Keratinocyte (primary cell): ENCODE measurements around the gene ADGRF5. TPM values are rescaled to one million over a fixed set of nuclear protein-coding genes. Genes with fewer than 3 reads are reported as not detected.

Experiments
- DNase-seq: peaks from one replicate; pipeline ENCODE4 v3.0.0-alpha.2; 2011; ENCODE audit warnings: low read depth, missing footprints, low spot score
- FAIRE-seq: peaks from 2 replicates; lab custom pipeline; 2011; peaks lifted over from hg19 to GRCh38; lab: Jason Lieb, UNC
- H2AFZ ChIP-seq: 2 replicates; pipeline ENCODE4 v1.6.0; 2012; ENCODE audit warnings: low read length, control low read depth, inconsistent platforms; ENCODE audit not compliant: control insufficient read depth
- H3K27ac ChIP-seq: 2 replicates; pipeline ENCODE4 v1.5.1; 2011; ENCODE audit warnings: low read length; ENCODE audit not compliant: control insufficient read depth, insufficient read depth
- H3K27me3 ChIP-seq: 3 replicates; pipeline ENCODE4 v1.6.0; 2011; ENCODE audit warnings: low read length; ENCODE audit not compliant: control insufficient read depth, insufficient read depth; ENCODE audit errors: extremely low read depth
- H3K36me3 ChIP-seq, 2 experiments: 2 replicates in 1 of 2; 3 replicates in 1 of 2; pipeline ENCODE4 v1.5.1; 2011; ENCODE audit warnings: low read length in 2 of 2, mild to moderate bottlenecking in 1 of 2; ENCODE audit not compliant: control insufficient read depth in 2 of 2, insufficient read depth in 2 of 2; ENCODE audit errors: extremely low read depth in 1 of 2
- H3K4me1 ChIP-seq: 3 replicates; pipeline ENCODE4 v1.5.1; 2011; ENCODE audit warnings: low read length; ENCODE audit not compliant: control insufficient read depth, insufficient read depth; ENCODE audit errors: extremely low read depth
- H3K4me2 ChIP-seq: 3 replicates; pipeline ENCODE4 v1.6.0; 2011; ENCODE audit warnings: low read depth, low read length; ENCODE audit not compliant: control insufficient read depth, insufficient read depth; ENCODE audit errors: extremely low read depth
- H3K4me3 ChIP-seq, 3 experiments: fragments of 200-600 bp in 1 of 3; sonication (generic) in 1 of 3; 2 replicates in 2 of 3; 3 replicates in 1 of 3; pipeline ENCODE4 v1.5.1; 2011 to 2016; ENCODE audit warnings: low read length in 3 of 3, mild to moderate bottlenecking in 3 of 3, control low read depth in 2 of 3, inconsistent platforms in 1 of 3, low read depth in 1 of 3, mixed read lengths in 1 of 3, mixed run types in 1 of 3, moderate library complexity in 1 of 3; ENCODE audit not compliant: control insufficient read depth in 2 of 3, insufficient read depth in 2 of 3; ENCODE audit errors: extremely low read depth in 1 of 3
- H3K79me2 ChIP-seq: 2 replicates; pipeline ENCODE4 v1.6.0; 2012; ENCODE audit warnings: low read length; ENCODE audit not compliant: control insufficient read depth, insufficient read depth
- H3K9ac ChIP-seq: 3 replicates; pipeline ENCODE4 v1.6.0; 2011; ENCODE audit warnings: low read length; ENCODE audit not compliant: control insufficient read depth, insufficient read depth; ENCODE audit errors: extremely low read depth
- H3K9me1 ChIP-seq: 3 replicates; pipeline ENCODE4 v1.6.0; 2011; ENCODE audit warnings: low read length; ENCODE audit not compliant: control insufficient read depth, insufficient read depth; ENCODE audit errors: extremely low read depth
- H3K9me3 ChIP-seq: 2 replicates; pipeline ENCODE4 v1.5.1; 2012; ENCODE audit warnings: low read depth, low read length; ENCODE audit not compliant: control insufficient read depth
- H4K20me1 ChIP-seq: 3 replicates; pipeline ENCODE4 v1.6.0; 2011; ENCODE audit warnings: low read length; ENCODE audit not compliant: control insufficient read depth, insufficient read depth; ENCODE audit errors: extremely low read depth
- EZH2 ChIP-seq: IDR thresholded peaks from one replicate; pipeline ENCODE4 v1.6.1; 2012; ENCODE audit warnings: inconsistent platforms, mild to moderate bottlenecking, low read length, moderate library complexity
- dilution Hi-C: fragments of 300-500 bp; cut with MboI; formaldehyde crosslinking; loops from one replicate; pipeline ENCODE4 v1.7.0; 2020; ENCODE audit warnings: low sequenced_read_pairs; ENCODE audit not compliant: extremely low pct_ligation_motif_present
- polyA plus RNA-seq, 5 experiments: library from polyadenylated mRNA; depleted of rRNA in 3 of 5; stranded (reverse) in 3 of 5; stranded (forward) in 1 of 5; unstranded in 1 of 5; fragments of >200 nt; gene quantifications; 1 replicate in 1 of 5; 2 replicates in 3 of 5; 3 replicates in 1 of 5; pipeline versions ENCODE4 v1.2.1 to v1.2.3, GENCODE V29; 2011 to 2012; ENCODE audit warnings: missing spikeins in 2 of 5, low read depth in 1 of 5, low replicate concordance in 1 of 5
- TF ChIP-seq, protein P1 (sequence below), 3 experiments: IDR thresholded peaks in 1 of 3; conservative IDR thresholded peaks in 1 of 3; optimal IDR thresholded peaks in 1 of 3; 2 replicates in 2 of 3; 3 replicates in 1 of 3; pipeline versions ENCODE3 to v1.5.1; 2011; ENCODE audit warnings: low read length in 3 of 3, mild to moderate bottlenecking in 3 of 3, moderate library complexity in 2 of 3, control low read depth in 1 of 3, inconsistent platforms in 1 of 3; ENCODE audit not compliant: insufficient read depth in 2 of 3; ENCODE audit errors: extremely low read depth in 1 of 3

Gene ADGRF5
- polyA plus RNA-seq, 1 donor (not counting 4 experiments of a cell fraction or from before 2014, with no cell fraction given) = not detected

- Histone ChIP-seq H3K9me1 (no peaks in the 10 kb centered on the region), H3K27me3 (no peaks in the 10 kb centered on the region), H2AFZ (no peak overlapping the region), H3K27ac (no peak overlapping the region), H3K36me3 (no peaks in the 10 kb centered on the region), H3K9ac (no peak overlapping the region), H4K20me1 (no peaks in the 10 kb centered on the region), H3K9me3 (no peaks in the 10 kb centered on the region), H3K4me3 (no peak overlapping the region), H3K79me2 (no peaks in the 10 kb centered on the region), H3K4me1 (no peaks in the 10 kb centered on the region), H3K4me2 (no peak overlapping the region)
- TF ChIP-seq EZH2 = no peak
- TF ChIP-seq, protein P1, sequence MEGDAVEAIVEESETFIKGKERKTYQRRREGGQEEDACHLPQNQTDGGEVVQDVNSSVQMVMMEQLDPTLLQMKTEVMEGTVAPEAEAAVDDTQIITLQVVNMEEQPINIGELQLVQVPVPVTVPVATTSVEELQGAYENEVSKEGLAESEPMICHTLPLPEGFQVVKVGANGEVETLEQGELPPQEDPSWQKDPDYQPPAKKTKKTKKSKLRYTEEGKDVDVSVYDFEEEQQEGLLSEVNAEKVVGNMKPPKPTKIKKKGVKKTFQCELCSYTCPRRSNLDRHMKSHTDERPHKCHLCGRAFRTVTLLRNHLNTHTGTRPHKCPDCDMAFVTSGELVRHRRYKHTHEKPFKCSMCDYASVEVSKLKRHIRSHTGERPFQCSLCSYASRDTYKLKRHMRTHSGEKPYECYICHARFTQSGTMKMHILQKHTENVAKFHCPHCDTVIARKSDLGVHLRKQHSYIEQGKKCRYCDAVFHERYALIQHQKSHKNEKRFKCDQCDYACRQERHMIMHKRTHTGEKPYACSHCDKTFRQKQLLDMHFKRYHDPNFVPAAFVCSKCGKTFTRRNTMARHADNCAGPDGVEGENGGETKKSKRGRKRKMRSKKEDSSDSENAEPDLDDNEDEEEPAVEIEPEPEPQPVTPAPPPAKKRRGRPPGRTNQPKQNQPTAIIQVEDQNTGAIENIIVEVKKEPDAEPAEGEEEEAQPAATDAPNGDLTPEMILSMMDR (optimal IDR thresholded peaks at IDR 0.05 in 1 of 3, IDR thresholded peaks at IDR 0.05 in 1 of 3, conservative IDR thresholded peaks at IDR 0.05 in 1 of 3; ENCODE audit: extremely low read depth in 1 of 3, insufficient read depth in 2 of 3, low read length in 3 of 3) = no peak
- FAIRE-seq (peak; percentile 48), DNase-seq (no peak)
- dilution Hi-C loops = no loop called here
These were observed 19.8 kb downstream of the ADGRF5 start for GRCh38 chr6:46901882-46902314.

DNA sequence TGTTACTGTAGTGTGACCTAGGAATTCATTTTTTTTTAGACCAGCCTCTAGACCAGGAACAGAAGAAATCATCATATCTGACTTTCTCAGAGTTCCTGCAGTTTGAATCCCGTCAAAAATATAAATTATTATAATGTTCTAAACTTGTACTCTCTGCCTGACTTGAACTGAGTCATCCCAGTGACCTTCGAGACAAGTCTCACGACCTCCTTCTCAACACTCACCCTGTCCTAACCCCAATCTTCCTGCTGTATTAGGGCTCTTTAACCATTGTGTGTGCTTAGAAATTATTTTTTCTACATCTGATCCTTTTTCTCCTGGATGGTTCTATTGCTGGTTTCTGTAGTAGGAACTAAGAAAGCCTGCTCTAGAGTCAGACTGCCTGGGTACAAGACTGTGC lies 21.5 kb downstream of the ADGRF5 start:
- Histone ChIP-seq H3K9ac (no peak overlapping the region), H3K9me1 (no peaks in the 10 kb centered on the region), H2AFZ (no peak overlapping the region), H3K27ac (no peak overlapping the region), H3K27me3 (no peaks in the 10 kb centered on the region), H3K9me3 (no peaks in the 10 kb centered on the region), H3K36me3 (no peaks in the 10 kb centered on the region), H3K4me3 (no peak overlapping the region), H3K4me2 (no peak overlapping the region), H3K4me1 (no peaks in the 10 kb centered on the region), H4K20me1 (no peaks in the 10 kb centered on the region), H3K79me2 (no peaks in the 10 kb centered on the region)
- FAIRE-seq = no peak
- TF ChIP-seq EZH2 = no peak
- TF ChIP-seq, protein P1 (optimal IDR thresholded peaks at IDR 0.05 in 1 of 3, IDR thresholded peaks at IDR 0.05 in 1 of 3, conservative IDR thresholded peaks at IDR 0.05 in 1 of 3; ENCODE audit: extremely low read depth in 1 of 3, insufficient read depth in 2 of 3, low read length in 3 of 3) = no peak
- no peak for DNase-seq
- dilution Hi-C loops = no loop called here
